NCI-H510A treated with DMSO at 0.1 percent for 48 hours (cell line): Measurements from ENCODE around the gene BRD3OS.

ENCODE experiments used
- DNase-seq: peaks from one replicate; lab custom pipeline; 2025; lab: John Stamatoyannopoulos, UW

Gene BRD3OS

DNA sequence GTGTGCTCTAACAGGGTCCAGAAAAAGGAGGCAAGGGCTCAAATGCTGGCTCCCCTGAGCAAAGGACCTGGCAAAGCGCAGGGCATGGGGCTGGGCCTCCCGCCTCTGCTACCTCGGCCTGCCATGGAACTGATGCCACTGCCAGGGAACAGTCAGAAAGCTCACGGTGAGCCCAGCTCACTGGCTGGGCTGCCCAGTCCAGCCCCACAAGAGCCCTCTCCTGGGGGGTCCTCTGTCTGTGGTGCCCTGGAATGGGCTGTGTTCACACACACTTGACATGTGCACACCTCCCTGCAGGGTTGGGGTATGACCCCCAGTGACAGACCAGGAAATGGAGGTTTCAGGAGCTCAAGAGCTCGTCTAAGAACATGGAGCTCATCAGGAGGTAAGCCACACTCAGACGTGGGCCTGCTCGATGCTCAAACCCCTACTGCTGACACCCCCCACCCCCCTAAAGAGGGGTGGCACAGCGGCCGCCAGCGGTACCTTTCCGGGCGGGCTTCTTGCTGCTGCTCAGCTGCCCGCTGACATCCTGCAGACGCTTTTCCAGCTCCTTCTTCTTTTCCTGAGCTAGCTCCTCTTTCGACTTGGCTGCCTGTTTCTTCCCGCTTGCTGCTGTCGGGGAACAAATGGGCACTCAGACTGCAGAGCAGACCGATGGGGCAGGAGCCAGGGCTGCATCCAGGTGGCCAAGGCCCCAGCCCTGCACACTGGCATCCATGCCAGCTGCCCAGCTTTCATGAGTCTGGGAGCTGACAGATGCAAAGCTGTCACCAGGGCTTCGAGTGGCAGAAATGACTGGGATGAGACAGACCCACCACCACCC, 9.1 kb downstream of the BRD3OS start:
- DNase-seq: no peak

DNA sequence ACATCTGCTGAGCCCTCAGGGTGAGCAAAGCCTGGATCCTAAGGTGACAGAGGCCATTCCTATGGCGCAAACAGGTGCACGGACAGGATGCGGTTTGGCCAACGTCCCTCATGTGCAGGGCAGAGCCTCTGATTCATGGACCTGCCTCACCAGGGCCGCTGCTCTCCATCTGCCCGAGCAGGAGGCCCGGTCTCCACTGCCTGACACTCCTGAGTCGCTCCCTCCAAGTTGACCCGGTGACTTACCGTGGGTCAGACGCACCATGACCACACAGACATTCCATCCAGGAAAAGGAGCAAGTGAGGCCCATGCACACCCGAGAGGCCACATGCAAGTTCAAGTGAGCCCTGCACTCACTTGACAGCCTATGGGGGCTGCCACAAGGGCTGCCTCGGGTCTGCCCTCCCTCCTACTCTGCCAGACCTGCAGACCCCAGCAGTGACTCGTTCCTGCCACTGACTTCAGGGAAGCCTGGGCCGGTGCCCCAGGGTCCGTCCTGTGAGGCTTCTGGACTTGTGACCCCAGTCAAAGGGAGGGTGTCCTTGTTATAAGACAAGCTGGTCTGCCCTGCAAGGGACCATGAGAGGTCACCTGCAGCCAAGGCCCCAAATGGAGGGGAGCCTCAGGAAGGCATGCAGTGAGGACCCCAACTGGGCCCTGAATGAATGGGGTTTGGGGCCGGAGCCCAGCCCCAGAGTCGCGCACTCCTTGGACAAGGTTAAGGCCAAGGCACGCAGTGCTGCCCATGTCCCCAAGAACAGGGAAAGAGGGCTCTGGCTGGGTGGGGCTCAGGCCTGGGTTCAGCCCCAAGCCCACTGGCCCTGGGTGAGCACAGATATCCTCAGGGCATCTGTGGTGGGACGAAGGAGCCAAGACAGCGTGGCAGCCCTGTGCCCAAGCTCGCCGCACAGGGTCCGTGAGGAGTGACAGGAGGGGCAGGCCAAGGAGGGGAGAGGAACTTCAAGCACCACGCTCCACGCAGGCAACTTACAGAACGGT, 10.1 kb downstream of the BRD3OS start:
- no peak for DNase-seq

DNA sequence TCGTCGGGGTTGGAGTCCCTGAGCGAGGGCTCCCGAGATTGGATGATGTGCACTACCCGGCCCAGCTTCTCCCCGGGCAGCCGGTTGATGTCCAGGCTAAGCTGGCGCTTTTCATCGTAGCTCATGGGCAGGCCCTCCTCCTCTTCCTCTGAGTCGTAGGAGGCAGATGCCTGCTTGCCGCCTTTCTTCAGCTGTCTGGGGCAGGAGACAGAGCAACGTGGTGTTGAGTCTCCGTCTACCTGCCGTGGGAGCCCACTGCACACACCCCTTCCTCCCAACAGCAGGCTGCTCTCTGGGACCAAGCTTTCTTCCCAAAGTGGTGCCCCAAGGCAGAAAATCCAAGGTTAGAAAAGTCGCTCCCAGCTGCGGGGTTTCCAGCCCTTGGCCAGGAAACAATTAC, 10.8 kb downstream of the BRD3OS start:
- DNase-seq: no peak

DNA sequence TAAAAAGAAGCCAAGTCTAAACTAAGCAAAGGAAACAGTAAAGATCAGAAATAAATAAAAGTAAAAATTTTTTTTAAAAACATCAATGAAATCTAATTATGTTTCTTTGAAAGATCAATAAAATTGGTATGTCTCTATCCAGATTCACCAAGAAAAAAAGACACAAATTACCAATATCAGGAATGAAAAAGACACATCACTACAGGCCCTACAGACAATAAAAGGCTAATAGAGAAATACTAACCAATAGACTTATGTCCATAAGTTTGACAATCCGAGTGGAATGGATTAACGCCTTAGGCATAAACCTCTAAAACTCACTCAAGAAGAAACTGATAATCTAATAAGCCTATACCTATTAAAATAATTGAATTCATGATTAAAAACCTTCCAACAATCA, 12.4 kb downstream of the BRD3OS start:
- DNase-seq: no peak

DNA sequence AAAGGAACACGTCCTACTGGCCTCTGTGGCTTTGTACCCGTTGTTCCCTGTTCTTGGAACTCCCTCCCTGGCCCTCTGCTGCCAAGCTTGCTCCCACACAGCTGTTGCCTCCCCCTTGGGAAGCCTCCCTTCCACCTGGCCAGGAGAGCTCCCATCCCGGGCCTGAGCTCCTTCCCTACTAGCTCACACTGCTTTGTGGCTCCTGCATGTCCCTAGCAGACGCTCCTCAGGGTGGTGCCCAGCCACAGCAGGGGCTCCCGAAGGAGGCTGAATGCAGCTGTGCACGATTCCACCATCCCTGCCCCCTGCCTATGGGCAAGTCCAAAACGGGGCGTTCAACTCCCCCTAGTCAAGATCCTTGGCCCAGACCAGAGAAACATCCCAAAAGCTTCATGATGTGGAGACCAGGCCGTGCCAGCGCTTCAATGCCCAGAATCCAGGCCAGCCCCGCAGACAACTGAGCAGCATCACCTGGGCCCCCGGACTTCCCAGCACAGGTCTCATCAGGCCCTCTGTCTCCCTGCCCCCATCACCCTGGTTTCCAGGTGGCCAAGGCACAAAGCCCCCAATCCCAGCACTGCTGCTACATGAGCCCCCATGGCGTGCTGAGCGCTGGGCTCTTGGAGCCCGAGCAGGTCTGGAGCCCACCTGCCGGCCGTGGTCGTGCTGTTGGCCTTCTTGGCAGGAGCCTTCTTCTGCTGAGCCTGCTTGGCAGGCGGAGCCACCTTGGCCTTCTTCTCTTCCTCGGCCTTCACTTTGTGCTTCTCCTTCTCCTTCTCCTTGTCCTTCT, 14.3 kb downstream of the BRD3OS start:
- DNase-seq: no peak

DNA sequence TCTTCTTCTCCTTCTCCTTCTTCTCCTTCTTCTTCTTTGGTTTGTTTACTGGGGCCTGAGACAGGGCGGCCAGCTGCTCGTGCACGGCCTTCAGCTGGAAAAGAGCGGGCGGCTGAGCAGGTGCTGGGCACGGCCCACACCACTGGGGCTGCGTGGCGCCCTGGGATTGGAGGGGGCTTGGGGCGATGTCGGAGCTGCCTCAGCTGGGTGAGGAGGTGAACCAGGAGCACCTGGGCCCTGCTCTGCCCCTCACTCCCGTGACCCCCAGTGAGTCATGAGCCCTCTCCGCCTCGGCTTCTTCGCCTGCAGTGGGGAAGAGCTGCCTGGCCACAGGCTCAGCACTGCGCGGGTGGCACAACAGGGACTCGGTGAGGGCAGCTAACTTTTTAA, 14.9 kb downstream of the BRD3OS start:
- no peak for DNase-seq

DNA sequence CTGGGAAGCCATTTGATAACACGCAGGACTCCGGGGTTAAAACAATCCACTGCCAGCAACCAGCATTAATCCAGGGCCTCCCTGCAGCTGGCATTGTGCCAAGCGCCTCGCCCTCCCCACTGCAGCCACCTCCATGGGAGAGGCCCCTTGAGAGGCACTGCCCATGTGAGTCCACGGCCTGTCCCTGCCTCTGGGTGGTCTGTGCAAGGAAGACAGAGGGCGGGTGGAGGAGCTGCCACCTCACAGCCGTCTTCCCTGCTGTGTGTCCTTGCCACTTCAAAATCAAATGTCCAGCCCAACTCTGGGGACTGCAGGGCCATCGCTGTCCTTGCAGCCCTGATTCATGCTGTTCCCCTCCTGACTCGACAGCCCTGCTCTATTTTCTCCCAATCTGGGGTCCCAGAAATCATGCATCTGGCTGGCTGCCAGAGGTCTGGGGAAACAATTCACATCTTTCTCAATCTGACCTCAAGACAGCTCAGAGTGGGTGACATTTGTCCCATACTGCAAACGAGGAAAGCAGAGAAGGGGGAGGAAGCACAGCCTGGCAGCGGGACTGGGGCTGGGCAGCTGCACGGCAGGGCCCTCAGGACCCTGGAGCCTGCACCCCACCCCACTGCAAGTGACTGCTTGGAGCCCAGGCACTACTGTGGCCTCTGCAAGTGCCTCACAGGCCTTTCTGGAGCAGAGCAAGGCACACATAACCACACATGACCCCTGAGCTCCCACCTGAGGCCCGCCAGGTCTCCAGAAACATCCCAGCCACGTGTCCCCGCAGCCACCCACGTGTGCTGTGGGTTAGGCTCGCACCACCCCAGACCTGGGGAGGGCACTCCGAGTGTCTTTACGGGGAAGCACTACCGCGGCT, 15.7 kb downstream of the BRD3OS start:
- no peak for DNase-seq

DNA sequence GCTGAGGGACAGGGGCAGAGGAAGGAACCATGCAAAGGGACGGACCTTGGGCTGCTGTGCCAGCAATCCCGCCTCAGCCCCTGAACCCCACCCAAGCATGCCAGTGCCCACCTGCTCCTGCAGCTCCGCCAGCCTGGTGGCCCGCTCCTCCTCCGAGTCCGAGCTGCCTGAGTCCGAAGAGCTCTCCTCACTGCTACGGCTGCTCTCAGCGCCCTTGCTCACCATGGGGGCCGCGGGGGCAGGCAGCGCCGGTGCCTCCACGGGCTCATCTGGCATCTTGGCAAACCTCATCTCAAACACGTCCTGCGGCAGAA, 16.3 kb downstream of the BRD3OS start:
- no peak for DNase-seq

DNA sequence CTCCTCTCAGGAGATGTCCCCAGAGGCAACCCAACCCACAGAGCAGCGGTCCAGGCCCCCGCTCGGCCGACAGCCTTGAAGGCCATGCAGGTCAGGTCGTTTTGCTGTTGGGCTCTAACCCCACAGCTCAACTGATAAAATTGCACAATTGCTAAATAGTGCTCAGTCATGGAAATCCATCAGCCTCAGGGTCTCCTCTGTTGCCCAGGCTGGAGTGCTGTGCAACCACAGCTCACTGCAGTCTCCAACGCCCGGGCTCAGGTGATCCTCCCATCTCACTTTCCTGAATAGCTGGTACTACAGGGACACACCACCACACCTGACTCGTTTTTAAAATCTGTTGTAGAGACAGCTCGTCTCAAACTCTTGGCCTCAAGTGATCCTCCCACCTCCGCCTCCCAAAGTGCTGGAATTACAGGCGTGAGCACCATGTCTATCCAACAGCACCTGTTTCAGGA, 18.3 kb downstream of the BRD3OS start:
- DNase-seq: no peak

DNA sequence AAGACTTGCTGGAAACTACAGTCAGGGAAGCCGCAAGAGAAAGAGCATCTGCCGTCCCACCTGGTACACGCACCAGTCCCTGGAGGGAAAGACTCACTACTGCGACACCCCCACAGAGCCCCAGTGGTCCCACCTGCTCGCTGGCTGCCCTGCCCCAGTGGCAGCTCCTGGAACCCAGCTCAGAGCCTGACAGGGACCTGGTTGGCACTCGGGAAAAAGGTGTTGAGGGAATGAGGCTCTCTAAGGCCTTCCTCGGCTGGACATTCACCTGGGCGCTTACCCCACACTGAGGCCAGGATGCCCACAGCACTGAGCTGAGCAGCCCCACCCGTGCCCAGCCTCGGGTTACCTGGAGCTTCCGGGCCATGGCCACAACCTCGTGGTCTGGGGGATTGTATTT, 19.7 kb downstream of the BRD3OS start:
- DNase-seq: no peak

DNA sequence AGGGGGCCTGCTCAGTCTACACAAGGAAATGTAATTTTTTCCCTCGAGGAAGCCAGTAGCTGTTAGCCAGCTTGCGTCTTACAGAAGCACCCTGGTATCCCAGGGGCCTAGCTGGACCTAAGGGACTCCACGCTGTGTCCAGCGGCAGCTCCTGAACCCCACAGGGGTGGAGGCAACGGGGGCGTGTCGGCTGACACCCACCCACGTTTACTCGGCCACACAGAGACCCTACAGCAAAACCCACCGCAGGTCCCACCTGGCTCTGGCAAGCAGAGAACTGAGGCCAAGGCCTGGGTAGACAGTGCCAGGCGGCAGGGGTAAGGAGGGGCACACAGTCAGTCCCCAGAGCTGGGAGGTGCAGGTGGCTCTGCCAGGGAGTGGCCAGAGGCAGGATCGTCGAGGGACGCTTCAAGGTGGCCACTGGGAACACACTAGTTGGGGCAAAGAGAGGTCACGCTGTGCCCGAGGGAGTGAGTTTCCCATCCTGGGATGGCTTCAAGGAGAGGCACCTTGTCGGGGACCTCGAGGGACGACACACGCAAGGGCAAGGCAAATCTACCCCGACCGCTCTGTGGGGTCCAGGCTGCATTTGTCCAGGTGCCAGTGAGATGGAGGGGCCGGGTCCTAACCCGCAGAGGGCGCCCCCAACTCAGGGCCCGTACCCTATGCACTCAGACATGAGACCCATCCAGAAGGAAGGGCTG, 20.7 kb downstream of the BRD3OS start:
- DNase-seq: no peak

DNA sequence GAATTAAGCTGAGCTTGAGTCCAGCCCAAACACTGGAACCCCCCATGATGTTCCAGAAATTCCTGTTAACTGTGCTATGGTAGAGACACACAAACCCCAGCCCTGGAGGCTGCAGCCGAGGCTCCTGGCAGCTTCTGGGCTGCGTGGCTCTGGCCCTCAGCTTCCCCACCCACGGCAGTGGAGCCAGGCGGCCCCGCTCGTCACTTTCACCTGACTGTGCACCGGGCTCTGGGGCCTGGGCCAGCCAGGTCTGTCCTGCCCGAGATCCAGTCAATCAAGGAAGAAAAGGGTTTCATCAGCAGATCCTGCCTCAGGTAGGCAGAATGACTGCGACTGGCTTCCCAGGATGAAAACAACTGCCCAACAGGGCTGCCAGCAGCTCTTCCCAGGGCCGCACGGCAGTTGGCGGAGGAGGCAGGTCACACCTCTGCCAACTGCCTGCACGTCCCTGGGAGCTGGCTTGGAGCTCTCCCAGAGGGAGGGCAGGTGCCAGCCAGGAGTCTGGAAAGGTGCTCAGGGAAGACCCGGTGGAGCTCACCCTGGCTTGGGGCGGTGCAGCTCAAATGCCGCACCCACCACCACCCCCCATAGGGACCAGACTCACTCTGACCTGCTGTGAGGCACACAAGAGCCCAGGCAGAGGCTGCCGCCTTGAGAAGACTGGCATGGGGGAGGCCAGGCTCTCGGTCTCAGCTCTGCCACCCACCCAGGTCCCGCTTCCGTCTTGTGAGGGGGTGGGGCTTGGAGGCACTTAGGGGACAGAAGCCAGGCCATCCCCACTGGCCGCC, 21.8 kb downstream of the BRD3OS start:
- DNase-seq: no peak

DNA sequence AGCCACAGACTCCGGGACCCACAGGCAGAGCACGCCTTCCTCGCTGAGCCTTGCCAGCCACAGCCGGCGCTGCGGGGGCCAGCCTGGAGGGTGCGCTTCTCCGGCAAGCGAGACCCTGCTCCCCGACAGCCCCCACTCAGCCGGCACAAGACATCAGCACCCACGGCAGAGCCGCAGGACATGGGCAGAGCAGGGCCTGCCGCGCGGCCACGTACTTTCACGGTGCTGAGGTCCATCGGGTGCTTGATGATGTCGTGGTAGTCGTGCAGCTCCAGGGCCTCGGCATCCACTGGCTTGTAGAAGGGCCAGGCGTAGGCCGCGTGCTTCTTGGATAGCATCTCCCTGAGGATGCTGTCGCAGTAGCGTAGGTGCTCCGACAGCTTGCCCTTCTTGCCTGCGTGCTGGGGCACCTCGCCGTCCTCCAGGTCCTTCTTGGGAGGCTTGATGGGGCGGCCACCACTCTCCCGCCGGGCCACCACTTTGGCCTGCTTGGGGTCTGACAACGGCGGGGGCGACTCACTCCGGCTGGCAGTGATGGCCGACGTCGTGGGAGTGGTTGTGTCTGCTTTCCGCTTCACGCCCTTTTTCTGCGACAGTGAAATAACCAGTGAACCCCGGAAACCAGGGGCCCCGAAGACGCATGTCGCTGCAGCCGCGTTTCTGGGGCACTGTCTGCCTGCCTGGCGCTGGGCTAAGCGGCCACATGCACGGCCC, 22.7 kb downstream of the BRD3OS start:
- DNase-seq: no peak

DNA sequence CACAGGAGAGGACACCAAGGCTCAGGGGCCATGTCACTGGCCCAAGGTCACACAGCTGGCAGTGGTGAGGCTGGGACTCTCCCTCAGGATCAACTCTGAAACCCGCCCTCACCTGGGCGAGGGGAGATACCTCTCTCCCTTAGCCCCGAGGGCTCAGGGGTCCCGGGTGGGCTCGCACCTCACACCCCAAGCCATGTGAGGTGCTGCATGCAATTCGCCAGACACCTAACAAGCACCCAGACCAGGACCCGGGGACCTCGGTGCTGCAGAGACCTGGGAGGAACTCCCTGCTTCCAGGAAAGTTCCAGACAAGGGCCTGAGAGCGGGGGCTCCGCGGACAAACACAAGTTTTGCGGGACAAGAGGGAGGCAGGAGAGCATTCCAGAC, 23.3 kb downstream of the BRD3OS start:
- DNase-seq: no peak

DNA sequence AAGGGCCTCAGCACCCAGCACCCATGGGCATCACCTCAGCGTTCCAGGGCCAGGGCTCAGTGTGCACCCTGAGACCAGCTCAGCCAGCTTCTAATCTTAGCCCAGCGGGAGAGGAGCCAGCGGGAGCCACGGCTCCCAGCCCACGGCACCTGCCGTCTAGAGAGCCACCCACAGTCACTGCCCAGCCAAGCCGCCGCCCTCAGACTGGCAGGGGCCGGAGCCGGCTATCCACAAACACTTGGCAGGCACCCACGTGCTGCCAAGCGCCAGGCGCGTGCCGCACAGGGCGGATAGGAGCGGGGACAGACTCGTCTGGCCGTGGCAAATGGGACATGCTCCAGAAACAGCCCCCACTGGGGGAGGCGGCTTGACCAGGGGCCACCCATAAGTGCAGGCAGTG, 24.0 kb downstream of the BRD3OS start:
- DNase-seq: no peak

DNA sequence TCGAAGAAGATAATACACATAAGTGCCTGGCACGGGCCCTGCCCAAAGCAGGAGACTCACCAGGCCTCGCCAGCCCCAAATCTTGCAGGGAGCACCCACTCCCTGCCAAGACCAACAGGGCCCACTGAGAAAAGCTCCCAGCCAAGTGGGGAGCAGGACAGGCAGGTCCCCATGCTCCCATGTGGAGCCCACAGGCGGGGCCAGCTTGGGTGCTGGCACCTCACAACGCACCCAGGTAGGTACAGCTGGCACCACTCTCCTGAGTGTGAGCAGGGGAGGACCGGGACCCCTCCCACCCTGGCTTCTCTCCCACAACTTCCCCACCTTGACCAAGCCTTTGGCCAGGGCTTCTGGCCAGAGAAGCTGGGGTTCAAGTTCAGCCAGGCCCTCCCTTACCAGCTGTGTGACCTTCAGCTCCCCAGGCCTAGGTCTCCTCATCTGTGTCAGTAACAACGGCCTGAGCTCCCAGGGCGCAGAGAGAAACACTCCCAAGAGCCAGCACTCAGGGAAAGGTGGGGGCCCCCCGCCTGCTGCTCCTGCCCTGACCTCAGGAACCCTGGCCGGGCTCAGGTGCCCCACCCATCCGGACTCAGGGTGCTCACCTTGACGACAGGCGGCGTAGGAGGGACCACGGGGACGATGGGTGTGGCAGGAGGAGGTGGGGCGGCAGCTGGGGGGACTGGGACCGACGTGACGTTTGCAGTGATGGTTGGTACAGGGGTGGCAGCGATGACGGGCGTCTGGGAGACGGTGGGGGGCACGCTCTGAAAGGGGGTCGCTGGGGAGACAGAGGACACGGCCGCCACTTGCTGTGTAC, 24.7 kb downstream of the BRD3OS start:
- DNase-seq: no peak

DNA sequence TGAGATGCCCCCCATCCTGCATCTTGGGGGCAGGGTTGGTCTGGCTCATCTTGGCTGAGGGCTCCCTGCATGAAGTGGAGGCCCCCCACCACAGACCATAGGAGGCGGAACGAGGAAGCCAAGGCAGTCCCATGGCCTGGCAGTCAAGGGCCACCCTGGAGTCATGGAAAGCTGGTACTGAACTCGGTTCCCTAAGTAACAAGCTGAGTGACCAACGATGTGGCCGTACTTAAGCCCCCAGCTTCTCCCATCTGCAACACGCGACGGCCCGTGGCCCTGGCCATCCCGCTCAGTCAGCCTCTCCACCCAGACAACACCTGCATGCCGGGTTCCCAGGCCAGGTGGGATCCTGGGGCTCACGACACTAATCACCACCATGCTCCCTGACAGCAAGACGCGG, 25.4 kb downstream of the BRD3OS start:
- DNase-seq: no peak

DNA sequence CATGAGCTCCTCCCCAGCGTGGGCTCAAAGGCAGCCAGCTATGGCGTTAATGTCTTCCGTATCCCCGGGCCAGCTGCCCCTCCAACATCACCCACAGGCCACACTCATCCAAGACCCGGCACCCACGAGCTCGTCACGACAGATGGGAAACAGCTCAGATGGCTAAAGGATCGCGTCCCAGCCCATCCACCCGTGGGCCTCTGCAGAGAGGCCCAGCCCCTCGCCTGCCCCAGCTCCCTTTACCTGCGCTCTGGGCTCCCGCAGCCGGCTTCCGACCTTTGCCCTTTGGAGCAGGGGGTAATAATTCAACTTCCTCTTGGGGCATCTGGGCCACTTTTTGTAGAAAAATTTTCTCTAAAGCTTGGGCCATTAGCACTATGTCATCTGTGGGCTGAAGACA, 26.0 kb downstream of the BRD3OS start:
- DNase-seq: no peak
